GM19397 (cell line): ENCODE results near the gene FARP1.
"Not testable (repeated sequence)": the region's sequence is repeated elsewhere in the genome, so short reads cannot be mapped to it uniquely, and the experiment has no call there.

Experiments used
- ATAC-seq: cut with Tn5 transposase; IDR thresholded peaks from one replicate; pipeline ENCODE4 v1.9.1; 2021; ENCODE audit warnings: mild to moderate bottlenecking, moderate library complexity; ENCODE audit not compliant: unreplicated experiment

The FARP1 gene

GRCh38 chr13:98253526-98253925 lies 110.6 kb downstream of the FARP1 start:
- ATAC-seq, result no peak

DNA sequence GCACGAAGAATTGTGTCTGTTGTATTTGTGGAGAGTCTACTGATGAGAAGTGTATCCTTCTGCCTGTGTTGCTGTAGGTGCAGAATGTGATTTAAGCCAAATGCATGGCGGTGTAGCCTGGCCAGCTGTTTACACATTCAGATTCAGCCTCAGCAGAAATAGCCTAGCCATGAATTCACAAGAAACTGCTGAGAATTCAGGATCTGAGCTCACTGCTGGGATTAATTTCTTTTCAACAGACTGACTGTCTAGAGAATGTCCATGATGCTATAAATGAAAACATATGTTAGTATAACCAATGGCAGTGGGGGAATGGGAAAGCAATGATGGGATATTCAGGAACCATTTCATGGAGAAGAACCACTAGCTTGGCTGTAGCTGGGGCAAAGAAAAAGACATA lies 111.6 kb downstream of the FARP1 start:
- no peak for ATAC-seq

GRCh38 chr13:98258226-98258625 lies 115.3 kb downstream of the FARP1 start:
- ATAC-seq, result no peak

GRCh38 chr13:98260357-98261164 lies 117.7 kb downstream of the FARP1 start:
- ATAC-seq, result no peak

DNA sequence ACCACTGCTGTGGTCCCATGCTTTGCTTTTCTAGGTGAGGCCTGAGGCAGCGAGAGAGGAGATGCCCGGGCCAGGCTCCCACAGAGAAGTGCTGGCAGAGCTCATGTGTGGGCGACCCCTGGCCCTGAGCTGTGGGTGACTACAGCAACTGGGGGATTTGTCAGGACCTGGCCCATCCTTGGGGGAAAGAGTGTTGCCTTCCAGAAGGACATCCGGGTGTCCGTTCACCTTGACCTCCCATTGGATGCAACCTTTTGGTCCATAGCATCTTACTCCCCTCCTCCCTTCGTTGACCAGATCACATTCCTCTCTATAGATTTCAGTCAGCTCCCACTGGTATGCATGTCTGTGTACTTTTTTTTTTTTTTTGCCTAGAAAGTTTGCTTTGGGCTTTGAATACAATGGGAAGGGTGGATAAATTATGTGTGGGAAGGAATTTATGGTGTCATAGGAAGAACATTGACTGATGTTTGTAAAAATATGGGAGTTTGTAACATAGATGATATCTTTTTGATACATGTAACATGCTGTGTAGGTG lies 118.3 kb downstream of the FARP1 start:
- no peak for ATAC-seq

- no peak for ATAC-seq
Measured at GRCh38 chr13:98262292-98262691, 119.4 kb downstream of the FARP1 start.

DNA sequence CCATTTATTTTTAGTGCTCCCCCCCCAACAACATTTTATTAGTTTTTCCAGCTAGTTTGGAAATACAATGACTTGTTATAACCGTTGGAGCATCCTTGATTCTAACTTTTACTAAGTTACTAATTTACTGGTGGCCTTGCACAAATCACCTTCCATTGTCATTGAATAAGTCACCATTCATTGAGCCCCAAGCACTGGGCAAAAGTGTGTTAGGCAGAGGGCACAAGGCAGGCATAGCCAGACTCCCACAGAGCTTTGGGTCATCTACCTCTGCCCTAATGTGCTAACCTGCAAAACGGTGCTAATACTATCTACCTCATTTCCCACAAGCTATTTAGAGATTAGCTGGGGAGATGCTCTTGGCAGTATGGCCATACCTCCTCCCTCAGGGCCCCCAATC lies 120.9 kb downstream of the FARP1 start:
- no peak for ATAC-seq

DNA sequence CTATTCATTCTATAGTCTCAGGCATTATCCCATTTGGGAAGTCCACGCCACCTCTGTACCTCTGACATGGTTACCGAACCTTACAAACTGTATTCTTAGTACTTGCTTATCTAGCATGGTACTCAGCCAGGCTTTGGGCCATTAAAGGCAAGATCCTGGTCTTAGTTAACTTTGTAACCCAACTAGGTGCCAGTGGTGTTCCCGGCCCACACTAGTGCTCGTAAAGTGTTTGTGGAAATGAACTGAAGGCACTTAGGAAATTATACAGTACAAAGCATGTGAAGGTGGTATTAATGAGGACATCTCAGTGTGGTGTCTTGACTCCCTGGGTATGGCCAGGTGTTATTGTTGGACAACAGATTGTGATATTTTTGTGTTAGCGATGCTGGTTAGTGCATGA lies 122.0 kb downstream of the FARP1 start:
- ATAC-seq, result no peak

DNA sequence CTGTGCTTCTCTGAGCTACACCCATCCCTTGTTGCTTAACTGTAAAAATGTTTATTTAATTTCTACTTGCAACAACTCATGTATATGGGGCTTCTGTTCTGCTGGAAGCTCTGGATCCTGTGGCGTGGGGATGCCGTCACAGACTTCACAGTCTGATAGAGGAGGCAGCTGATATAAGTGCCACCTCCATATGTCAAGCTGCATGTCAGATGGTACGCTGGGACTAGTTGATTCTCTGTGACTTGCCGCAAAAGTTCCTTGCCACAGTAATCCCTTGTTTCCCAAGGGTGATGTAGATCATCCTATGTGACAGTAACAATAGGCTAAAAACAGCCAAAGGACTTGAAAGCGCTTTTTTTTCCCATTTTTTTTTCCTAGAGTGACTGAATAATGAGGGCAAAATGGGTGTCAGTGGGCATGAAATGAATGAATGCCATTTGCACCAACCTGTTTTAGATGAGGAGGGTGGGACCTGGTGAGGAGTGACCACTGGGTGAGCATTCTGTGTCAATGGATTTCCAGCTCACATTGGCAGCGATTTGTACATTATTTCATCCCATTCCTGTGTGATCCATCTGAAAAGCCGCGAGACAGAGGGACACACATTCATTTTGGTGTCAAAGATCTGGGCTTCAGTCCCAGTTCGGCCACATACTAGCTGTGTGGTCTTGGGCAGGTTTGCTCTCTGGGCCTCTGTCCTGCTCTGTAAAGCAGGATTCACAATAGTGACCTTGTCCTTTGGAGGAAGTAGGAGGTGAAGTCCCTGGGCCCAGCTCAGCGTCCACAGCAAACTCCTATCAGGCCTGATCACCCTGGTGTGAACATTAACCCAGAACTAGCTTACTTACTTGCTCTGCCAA lies 123.0 kb downstream of the FARP1 start:
- no peak for ATAC-seq

GRCh38 chr13:98267080-98267912 lies 124.4 kb downstream of the FARP1 start:
- no peak for ATAC-seq

DNA sequence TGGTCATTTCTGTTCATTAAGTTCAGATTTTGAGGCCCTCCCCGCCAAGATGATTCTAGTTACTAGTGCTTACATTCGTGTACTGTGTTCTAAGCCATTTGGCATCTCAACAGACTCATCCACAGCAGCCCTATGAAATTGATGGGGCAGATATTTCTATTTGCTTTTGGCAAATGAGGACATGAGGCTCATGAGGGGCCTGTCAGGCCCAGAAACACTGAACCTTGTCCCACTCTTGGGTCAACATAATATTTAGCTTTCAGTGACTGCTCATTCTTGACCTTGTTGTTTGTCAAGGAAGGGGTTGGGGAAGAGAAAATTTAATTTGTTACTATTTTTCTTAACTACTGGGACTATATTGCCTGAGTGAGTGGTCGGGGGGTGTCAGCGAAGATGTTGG lies 126.5 kb downstream of the FARP1 start:
- no peak for ATAC-seq

DNA sequence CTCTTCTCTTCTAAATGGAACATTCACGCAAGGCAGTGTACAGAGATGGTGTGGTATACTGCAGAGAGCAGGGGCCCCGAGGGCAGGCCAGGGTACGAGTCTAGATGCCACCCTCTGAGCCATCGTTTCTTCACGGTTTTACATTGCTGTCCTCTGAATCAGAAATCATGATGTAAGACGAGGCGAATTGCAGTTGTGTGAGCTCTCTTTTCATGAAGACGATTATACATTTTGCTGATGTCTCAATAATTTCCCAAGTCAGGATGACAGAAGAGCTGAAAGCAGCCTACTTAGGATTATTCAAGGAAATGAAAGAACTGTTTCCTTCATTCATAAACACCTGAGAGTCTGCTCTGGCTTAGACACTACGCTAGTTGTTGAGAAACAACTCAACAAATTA lies 127.9 kb downstream of the FARP1 start:
- ATAC-seq, result no peak

DNA sequence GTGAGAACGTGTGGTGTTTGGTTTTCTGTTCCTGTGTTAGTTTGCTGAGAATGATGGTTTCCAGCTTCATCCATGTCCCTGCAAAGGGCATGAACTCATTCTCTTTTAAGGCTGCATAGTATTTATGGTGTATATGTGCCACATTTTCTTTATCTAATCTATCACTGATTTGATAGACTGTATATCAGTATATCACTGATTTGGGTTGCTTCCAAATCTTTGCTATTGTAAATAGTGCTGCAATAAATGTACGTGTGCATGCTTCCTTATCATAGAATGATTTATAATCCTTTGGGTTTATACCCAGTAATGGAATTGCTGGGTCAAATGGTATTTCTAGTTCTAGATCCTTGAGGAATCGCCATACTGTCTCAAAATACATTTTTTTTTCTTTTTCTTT lies 128.8 kb downstream of the FARP1 start:
- ATAC-seq, result not testable (repeated sequence)

DNA sequence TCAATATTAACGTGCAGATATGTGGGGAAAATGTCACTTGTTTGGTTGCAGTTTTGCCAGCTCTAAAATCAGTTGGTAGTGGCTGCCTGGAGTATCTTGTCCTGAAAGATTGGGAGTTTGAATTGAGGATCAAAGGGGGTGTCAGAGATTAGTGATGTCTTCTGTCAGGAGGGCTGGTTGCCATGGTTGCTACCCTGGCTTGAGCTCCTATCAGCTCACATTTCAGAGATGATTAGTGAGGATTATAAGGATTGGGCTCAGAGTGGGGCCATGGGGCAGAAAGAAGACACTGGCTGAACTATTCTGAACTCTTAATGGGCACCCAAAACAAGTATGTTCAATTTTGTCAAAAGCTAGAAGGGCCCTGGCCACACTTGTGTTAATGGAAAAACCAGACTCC lies 129.7 kb downstream of the FARP1 start:
- ATAC-seq, result no peak

- ATAC-seq, result no peak
Measured at GRCh38 chr13:98273067-98273823, 130.4 kb downstream of the FARP1 start.

GRCh38 chr13:98273824-98274742 lies 131.2 kb downstream of the FARP1 start:
- no peak for ATAC-seq

DNA sequence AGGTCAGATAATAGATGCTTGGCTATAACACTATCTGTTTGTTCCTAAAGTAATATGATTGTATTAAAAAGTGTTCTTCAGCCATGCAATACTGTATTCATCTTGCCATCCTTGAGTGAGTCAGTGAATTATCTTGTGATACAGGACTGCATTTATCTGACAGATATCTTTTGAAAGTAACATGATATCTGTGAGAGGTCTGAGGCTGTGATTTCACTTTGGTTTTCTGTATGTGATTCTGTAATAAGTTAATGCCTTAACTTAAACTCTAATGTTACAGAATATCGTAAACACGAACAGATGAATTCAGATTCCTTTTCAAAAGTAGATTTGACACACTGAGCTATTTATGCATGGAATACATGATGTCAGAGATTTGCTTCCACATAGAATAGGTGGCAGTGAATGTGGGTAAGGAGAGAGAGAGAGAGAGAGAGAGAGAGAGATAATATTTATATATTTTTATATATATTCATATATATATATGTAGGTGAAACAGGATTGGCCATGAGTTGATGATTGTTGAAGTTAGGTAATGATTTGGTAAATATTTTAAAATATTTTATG lies 132.1 kb downstream of the FARP1 start:
- no peak for ATAC-seq

- ATAC-seq, result no peak
Measured at GRCh38 chr13:98275681-98276171, 132.8 kb downstream of the FARP1 start.

GRCh38 chr13:98276486-98276885 lies 133.6 kb downstream of the FARP1 start:
- no peak for ATAC-seq
